Measurements from ENCODE around the gene CHCHD4. TPM values are rescaled to one million over a fixed set of nuclear protein-coding genes. Genes with fewer than 3 reads are reported as not detected.

Gene CHCHD4
- total and polyA plus RNA-seq, 2 donors (not counting 1 experiment from before 2014, with no cell fraction given) = 12.7 to 16.3 TPM

GRCh38 chr3:14135581-14135980, 10.9 kb upstream of the CHCHD4 start:
- Histone ChIP-seq H3K9ac (ENCODE audit: insufficient read depth, low read length) (no peak overlapping the region), H3K4me1 (ENCODE audit: control insufficient read depth, extremely low read depth, insufficient read depth, low read length) (peaks cover 3% of the 10 kb centered on the region), H3K79me2 (ENCODE audit: control insufficient read depth, insufficient read depth, low read length) (peaks cover 1% of the 10 kb centered on the region), H3K27me3 (ENCODE audit: control insufficient read depth, insufficient read depth, low read length) (no peaks in the 10 kb centered on the region), H2AFZ (ENCODE audit: low read length) (no peak overlapping the region), H3K27ac (ENCODE audit: insufficient read depth, low read length) (no peak overlapping the region), H3K4me2 (ENCODE audit: extremely low read depth, insufficient read depth, low read length) (no peak overlapping the region), H3K4me3 (replicated peaks in 1 of 4; ENCODE audit: control extremely low read depth in 1 of 4, insufficient read depth in 1 of 4, low read depth in 3 of 4, low read length in 4 of 4) (no peak overlapping the region), H4K20me1 (ENCODE audit: control insufficient read depth, extremely low read depth, insufficient read depth, low read length) (no peaks in the 10 kb centered on the region), H3K36me3 (ENCODE audit: control insufficient read depth, insufficient read depth, low read length) (peaks cover 69% of the 10 kb centered on the region), H3K9me3 (ENCODE audit: control insufficient read depth, insufficient read depth, low read depth, low read length) (no peaks in the 10 kb centered on the region)
- DNase-seq (ENCODE audit: low read depth in 2 of 2) = no peak
- TF ChIP-seq CTCF (conservative IDR thresholded peaks at IDR 0.05 in 1 of 2, IDR thresholded peaks at IDR 0.05 in 1 of 2; ENCODE audit: low read depth in 1 of 2, low read length in 2 of 2) (no peak), EZH2 (IDR thresholded peaks at IDR 0.05; ENCODE audit: low read length, missing control alignments) (no peak)

GRCh38 chr3:14134291-14134690, 9.6 kb upstream of the CHCHD4 start:
- no peak for DNase-seq (ENCODE audit: low read depth in 2 of 2)
- no peaks in the 10 kb centered on the region for H3K27me3 ChIP-seq (ENCODE audit: control insufficient read depth, insufficient read depth, low read length)
- no peaks in the 10 kb centered on the region for H4K20me1 ChIP-seq (ENCODE audit: control insufficient read depth, extremely low read depth, insufficient read depth, low read length)
- no peak overlapping the region for H2AFZ ChIP-seq (ENCODE audit: low read length)
- no peaks in the 10 kb centered on the region for H3K9me3 ChIP-seq (ENCODE audit: control insufficient read depth, insufficient read depth, low read depth, low read length)
- H3K4me1 ChIP-seq (ENCODE audit: control insufficient read depth, extremely low read depth, insufficient read depth, low read length) = peaks cover 3% of the 10 kb centered on the region
- peaks cover 62% of the 10 kb centered on the region for H3K36me3 ChIP-seq (ENCODE audit: control insufficient read depth, insufficient read depth, low read length)
- H3K4me2 ChIP-seq (ENCODE audit: extremely low read depth, insufficient read depth, low read length) = no peak overlapping the region
- H3K27ac ChIP-seq (ENCODE audit: insufficient read depth, low read length) = no peak overlapping the region
- TF ChIP-seq CTCF (conservative IDR thresholded peaks at IDR 0.05 in 1 of 2, IDR thresholded peaks at IDR 0.05 in 1 of 2; ENCODE audit: low read depth in 1 of 2, low read length in 2 of 2) (no peak), EZH2 (IDR thresholded peaks at IDR 0.05; ENCODE audit: low read length, missing control alignments) (no peak)
- no peak overlapping the region for H3K4me3 ChIP-seq (replicated peaks in 1 of 4; ENCODE audit: control extremely low read depth in 1 of 4, insufficient read depth in 1 of 4, low read depth in 3 of 4, low read length in 4 of 4)
- peaks cover 5% of the 10 kb centered on the region for H3K79me2 ChIP-seq (ENCODE audit: control insufficient read depth, insufficient read depth, low read length)
- no peak overlapping the region for H3K9ac ChIP-seq (ENCODE audit: insufficient read depth, low read length)

GRCh38 chr3:14133876-14134275, 9.2 kb upstream of the CHCHD4 start:
- no peak overlapping the region for H3K4me2 ChIP-seq (ENCODE audit: extremely low read depth, insufficient read depth, low read length)
- H3K9me3 ChIP-seq (ENCODE audit: control insufficient read depth, insufficient read depth, low read depth, low read length) = no peaks in the 10 kb centered on the region
- peaks cover 7% of the 10 kb centered on the region for H3K79me2 ChIP-seq (ENCODE audit: control insufficient read depth, insufficient read depth, low read length)
- no peak for DNase-seq (ENCODE audit: low read depth in 2 of 2)
- peaks cover 3% of the 10 kb centered on the region for H3K4me1 ChIP-seq (ENCODE audit: control insufficient read depth, extremely low read depth, insufficient read depth, low read length)
- H3K4me3 ChIP-seq (replicated peaks in 1 of 4; ENCODE audit: control extremely low read depth in 1 of 4, insufficient read depth in 1 of 4, low read depth in 3 of 4, low read length in 4 of 4) = no peak overlapping the region
- no peak overlapping the region for H2AFZ ChIP-seq (ENCODE audit: low read length)
- no peaks in the 10 kb centered on the region for H3K27me3 ChIP-seq (ENCODE audit: control insufficient read depth, insufficient read depth, low read length)
- peaks cover 58% of the 10 kb centered on the region for H3K36me3 ChIP-seq (ENCODE audit: control insufficient read depth, insufficient read depth, low read length)
- H3K9ac ChIP-seq (ENCODE audit: insufficient read depth, low read length) = no peak overlapping the region
- no peaks in the 10 kb centered on the region for H4K20me1 ChIP-seq (ENCODE audit: control insufficient read depth, extremely low read depth, insufficient read depth, low read length)
- H3K27ac ChIP-seq (ENCODE audit: insufficient read depth, low read length) = no peak overlapping the region
- TF ChIP-seq CTCF (conservative IDR thresholded peaks at IDR 0.05 in 1 of 2, IDR thresholded peaks at IDR 0.05 in 1 of 2; ENCODE audit: low read depth in 1 of 2, low read length in 2 of 2) (no peak), EZH2 (IDR thresholded peaks at IDR 0.05; ENCODE audit: low read length, missing control alignments) (no peak)

Data from fibroblast of lung (primary cell).